SK-N-SH treated with all-trans-retinoic acid at 6 μM for 48 hours (cell line): ENCODE results near the gene CLBA1.

Experiments used
- ATAC-seq: fragments of 200-7000 bp; cut with Tn5 transposase; 3 replicates; pipeline ENCODE4 v1.9.1; 2020; ENCODE audit warnings: mild to moderate bottlenecking, moderate library complexity
- ARNTL ChIP-seq: fragments of 450-650 bp; formaldehyde crosslinking; IDR thresholded peaks from 2 replicates; pipeline ENCODE4 v1.5.0; 2020; ENCODE audit warnings: low read depth, mild to moderate bottlenecking, moderate library complexity, borderline replicate concordance
- BACH2 ChIP-seq: fragments of 250-450 bp; sonication (Bioruptor Pico); IDR thresholded peaks from 2 replicates; pipeline ENCODE4 v1.9.0; 2021; ENCODE audit warnings: mild to moderate bottlenecking, borderline replicate concordance
- CSDC2 ChIP-seq: fragments of 250-450 bp; sonication (Bioruptor Pico); IDR thresholded peaks from 2 replicates; pipeline ENCODE4 v1.5.0; 2020; ENCODE audit warnings: mild to moderate bottlenecking, moderate library complexity
- ISL1 ChIP-seq: fragments of 250-450 bp; sonication (Bioruptor Pico); IDR thresholded peaks from 2 replicates; pipeline ENCODE4 v2.1.2; 2022; ENCODE audit warnings: mild to moderate bottlenecking, moderate library complexity
- PPARA ChIP-seq: fragments of 250-450 bp; sonication (Bioruptor Pico); IDR thresholded peaks from 2 replicates; pipeline ENCODE4 v1.5.0; 2020; ENCODE audit warnings: mild to moderate bottlenecking, borderline replicate concordance
- RARB ChIP-seq: fragments of 250-450 bp; sonication (Bioruptor Pico); IDR thresholded peaks from 2 replicates; pipeline ENCODE4 v1.8.0; 2021; ENCODE audit warnings: mild to moderate bottlenecking, moderate library complexity
- ZC3H10 ChIP-seq: fragments of 250-450 bp; sonication (Bioruptor Pico); IDR thresholded peaks from 2 replicates; pipeline ENCODE4 v1.5.1; 2021; ENCODE audit warnings: mild to moderate bottlenecking, moderate library complexity
- ZFP30 ChIP-seq: fragments of 450-650 bp; formaldehyde crosslinking; IDR thresholded peaks from 2 replicates; pipeline ENCODE4 v1.5.0; 2022; ENCODE audit warnings: mild to moderate bottlenecking, moderate library complexity
- ZNF565 ChIP-seq: fragments of 450-650 bp; formaldehyde crosslinking; conservative IDR thresholded peaks from 2 replicates; pipeline ENCODE4 v1.5.0; 2020; ENCODE audit warnings: low read depth, mild to moderate bottlenecking, moderate library complexity
- ZNF70 ChIP-seq: fragments of 450-650 bp; formaldehyde crosslinking; IDR thresholded peaks from 2 replicates; pipeline ENCODE4 v1.5.0; 2020; ENCODE audit warnings: mild to moderate bottlenecking, moderate library complexity
- ZNF8 ChIP-seq: fragments of 450-650 bp; formaldehyde crosslinking; IDR thresholded peaks from 2 replicates; pipeline ENCODE4 v1.5.0; 2020; ENCODE audit warnings: mild to moderate bottlenecking, moderate library complexity
- TF ChIP-seq, protein P1 (sequence below): fragments of 250-450 bp; sonication (Bioruptor Pico); IDR thresholded peaks from 2 replicates; pipeline ENCODE4 v1.8.0; 2021; ENCODE audit warnings: low read depth, mild to moderate bottlenecking, moderate library complexity, borderline replicate concordance
- TF ChIP-seq, protein P2 (sequence below): fragments of 250-450 bp; sonication (Bioruptor Pico); IDR thresholded peaks from 2 replicates; pipeline ENCODE4 v1.5.0; 2020; ENCODE audit warnings: mild to moderate bottlenecking, moderate library complexity
- TF ChIP-seq, protein P3 (sequence below): fragments of 250-450 bp; sonication (Bioruptor Pico); IDR thresholded peaks from 2 replicates; pipeline ENCODE4 v1.8.0; 2020; ENCODE audit warnings: mild to moderate bottlenecking, moderate library complexity, borderline replicate concordance
- TF ChIP-seq, protein P4 (sequence below): fragments of 250-450 bp; sonication (Bioruptor Pico); IDR thresholded peaks from 2 replicates; pipeline ENCODE4 v1.5.1; 2021; ENCODE audit warnings: mild to moderate bottlenecking, moderate library complexity
- TF ChIP-seq, protein P5 (sequence below): fragments of 250-450 bp; sonication (Bioruptor Pico); IDR thresholded peaks from 2 replicates; pipeline ENCODE4 v1.5.1; 2020; ENCODE audit warnings: low read depth, mild to moderate bottlenecking, moderate library complexity

CLBA1 gene

DNA sequence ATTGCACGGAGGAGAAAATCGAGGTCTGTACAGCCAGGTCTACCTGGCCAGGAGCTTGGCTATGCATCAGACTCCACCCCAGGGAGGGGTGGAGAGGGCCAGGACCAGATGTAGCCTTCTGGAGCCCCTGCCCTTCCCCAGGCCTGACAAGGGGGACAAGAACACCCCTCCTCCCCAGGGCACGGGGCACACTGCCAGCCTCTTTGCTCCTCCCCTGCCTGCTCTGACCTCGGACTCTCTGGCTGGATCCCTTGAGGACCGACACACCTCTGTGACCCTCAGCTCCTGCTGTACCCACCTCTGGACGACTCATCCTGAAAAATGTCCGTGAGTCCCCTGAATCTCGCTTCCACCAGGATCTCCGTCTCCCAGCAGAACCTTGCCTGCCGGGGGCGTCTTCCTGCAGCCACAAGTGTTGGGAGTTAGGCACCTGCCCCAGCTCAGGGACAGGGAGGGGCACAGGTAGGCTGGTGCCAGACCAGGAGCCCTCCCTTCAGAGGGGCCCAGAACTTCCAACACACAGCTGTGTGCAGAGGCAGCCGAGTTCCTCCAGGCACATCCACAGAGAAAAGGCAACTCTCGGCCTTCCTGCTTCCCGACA, 29.2 kb upstream of the CLBA1 start:
- TF ChIP-seq, protein P1, sequence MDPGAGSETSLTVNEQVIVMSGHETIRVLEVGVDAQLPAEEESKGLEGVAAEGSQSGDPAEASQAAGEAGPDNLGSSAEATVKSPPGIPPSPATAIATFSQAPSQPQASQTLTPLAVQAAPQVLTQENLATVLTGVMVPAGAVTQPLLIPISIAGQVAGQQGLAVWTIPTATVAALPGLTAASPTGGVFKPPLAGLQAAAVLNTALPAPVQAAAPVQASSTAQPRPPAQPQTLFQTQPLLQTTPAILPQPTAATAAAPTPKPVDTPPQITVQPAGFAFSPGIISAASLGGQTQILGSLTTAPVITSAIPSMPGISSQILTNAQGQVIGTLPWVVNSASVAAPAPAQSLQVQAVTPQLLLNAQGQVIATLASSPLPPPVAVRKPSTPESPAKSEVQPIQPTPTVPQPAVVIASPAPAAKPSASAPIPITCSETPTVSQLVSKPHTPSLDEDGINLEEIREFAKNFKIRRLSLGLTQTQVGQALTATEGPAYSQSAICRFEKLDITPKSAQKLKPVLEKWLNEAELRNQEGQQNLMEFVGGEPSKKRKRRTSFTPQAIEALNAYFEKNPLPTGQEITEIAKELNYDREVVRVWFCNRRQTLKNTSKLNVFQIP (CRISPR knock-in tag), result no peak
- TF ChIP-seq, protein P2, sequence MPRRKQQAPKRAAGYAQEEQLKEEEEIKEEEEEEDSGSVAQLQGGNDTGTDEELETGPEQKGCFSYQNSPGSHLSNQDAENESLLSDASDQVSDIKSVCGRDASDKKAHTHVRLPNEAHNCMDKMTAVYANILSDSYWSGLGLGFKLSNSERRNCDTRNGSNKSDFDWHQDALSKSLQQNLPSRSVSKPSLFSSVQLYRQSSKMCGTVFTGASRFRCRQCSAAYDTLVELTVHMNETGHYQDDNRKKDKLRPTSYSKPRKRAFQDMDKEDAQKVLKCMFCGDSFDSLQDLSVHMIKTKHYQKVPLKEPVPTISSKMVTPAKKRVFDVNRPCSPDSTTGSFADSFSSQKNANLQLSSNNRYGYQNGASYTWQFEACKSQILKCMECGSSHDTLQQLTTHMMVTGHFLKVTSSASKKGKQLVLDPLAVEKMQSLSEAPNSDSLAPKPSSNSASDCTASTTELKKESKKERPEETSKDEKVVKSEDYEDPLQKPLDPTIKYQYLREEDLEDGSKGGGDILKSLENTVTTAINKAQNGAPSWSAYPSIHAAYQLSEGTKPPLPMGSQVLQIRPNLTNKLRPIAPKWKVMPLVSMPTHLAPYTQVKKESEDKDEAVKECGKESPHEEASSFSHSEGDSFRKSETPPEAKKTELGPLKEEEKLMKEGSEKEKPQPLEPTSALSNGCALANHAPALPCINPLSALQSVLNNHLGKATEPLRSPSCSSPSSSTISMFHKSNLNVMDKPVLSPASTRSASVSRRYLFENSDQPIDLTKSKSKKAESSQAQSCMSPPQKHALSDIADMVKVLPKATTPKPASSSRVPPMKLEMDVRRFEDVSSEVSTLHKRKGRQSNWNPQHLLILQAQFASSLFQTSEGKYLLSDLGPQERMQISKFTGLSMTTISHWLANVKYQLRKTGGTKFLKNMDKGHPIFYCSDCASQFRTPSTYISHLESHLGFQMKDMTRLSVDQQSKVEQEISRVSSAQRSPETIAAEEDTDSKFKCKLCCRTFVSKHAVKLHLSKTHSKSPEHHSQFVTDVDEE (CRISPR knock-in tag), result no peak
- TF ChIP-seq ISL1 (CRISPR knock-in tag) (no peak), ARNTL (CRISPR knock-in tag) (no peak), PPARA (CRISPR knock-in tag) (no peak), ZNF565 (no peak), CSDC2 (CRISPR knock-in tag) (no peak), ZNF8 (no peak), BACH2 (CRISPR knock-in tag) (no peak), ZFP30 (no peak)
- TF ChIP-seq, protein P3, sequence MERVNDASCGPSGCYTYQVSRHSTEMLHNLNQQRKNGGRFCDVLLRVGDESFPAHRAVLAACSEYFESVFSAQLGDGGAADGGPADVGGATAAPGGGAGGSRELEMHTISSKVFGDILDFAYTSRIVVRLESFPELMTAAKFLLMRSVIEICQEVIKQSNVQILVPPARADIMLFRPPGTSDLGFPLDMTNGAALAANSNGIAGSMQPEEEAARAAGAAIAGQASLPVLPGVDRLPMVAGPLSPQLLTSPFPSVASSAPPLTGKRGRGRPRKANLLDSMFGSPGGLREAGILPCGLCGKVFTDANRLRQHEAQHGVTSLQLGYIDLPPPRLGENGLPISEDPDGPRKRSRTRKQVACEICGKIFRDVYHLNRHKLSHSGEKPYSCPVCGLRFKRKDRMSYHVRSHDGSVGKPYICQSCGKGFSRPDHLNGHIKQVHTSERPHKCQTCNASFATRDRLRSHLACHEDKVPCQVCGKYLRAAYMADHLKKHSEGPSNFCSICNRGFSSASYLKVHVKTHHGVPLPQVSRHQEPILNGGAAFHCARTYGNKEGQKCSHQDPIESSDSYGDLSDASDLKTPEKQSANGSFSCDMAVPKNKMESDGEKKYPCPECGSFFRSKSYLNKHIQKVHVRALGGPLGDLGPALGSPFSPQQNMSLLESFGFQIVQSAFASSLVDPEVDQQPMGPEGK, result no peak
- TF ChIP-seq, protein P4, sequence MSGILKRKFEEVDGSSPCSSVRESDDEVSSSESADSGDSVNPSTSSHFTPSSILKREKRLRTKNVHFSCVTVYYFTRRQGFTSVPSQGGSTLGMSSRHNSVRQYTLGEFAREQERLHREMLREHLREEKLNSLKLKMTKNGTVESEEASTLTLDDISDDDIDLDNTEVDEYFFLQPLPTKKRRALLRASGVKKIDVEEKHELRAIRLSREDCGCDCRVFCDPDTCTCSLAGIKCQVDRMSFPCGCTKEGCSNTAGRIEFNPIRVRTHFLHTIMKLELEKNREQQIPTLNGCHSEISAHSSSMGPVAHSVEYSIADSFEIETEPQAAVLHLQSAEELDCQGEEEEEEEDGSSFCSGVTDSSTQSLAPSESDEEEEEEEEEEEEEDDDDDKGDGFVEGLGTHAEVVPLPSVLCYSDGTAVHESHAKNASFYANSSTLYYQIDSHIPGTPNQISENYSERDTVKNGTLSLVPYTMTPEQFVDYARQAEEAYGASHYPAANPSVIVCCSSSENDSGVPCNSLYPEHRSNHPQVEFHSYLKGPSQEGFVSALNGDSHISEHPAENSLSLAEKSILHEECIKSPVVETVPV (CRISPR knock-in tag), result no peak
- TF ChIP-seq, protein P5, sequence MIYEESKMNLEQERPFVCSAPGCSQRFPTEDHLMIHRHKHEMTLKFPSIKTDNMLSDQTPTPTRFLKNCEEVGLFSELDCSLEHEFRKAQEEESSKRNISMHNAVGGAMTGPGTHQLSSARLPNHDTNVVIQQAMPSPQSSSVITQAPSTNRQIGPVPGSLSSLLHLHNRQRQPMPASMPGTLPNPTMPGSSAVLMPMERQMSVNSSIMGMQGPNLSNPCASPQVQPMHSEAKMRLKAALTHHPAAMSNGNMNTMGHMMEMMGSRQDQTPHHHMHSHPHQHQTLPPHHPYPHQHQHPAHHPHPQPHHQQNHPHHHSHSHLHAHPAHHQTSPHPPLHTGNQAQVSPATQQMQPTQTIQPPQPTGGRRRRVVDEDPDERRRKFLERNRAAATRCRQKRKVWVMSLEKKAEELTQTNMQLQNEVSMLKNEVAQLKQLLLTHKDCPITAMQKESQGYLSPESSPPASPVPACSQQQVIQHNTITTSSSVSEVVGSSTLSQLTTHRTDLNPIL (CRISPR knock-in tag), result no peak
- TF ChIP-seq, all 23 proteins: peak for 0
- ATAC-seq, result no peak

DNA sequence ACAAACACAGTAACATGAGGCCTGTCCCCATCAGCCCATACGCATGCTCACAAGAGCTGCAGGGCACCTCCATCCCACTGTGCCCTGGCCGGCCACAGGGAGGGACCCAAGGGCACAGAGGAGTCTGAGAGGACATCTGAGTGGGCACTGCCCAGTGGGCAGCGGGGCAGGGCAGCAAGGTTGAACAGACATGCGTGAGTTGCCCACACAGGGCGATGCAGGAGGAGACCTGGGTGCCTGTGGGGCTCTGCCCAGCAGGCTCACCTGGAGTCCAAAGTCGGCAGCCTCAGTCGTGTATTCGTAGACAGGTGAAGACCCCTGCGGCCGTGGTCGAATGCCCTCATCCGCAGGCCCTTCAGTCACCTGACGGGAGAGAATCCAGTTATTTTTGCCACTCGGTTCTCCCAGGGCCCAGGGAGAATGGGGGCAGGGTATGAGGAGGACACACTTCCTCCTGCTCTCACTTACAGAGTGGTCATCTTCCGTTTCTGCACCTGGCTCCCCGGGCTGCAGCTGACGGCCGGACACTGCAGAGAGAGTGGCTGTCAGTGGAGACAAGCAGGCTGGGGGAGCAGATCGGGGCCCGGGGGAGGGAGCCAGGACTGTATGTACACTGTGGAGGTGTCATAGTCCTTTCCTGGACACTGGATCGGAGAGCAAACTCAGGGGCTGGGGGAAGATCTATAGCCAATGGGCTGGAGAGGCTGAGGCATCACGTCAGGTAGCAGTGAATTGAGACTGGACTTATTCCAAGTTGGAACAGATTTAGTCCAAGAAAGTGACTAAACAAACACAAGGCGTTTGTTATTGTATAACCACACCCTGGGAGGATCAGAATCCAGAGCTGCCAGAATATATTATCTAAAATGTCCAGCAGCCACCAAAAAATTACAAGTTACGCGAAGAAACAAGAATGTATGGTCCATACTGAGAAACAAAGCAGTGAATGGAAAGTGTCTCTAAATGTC, 28.2 kb upstream of the CLBA1 start:
- no peak for ATAC-seq
- TF ChIP-seq ZNF70 (CRISPR knock-in tag) (no peak), BACH2 (CRISPR knock-in tag) (no peak), ARNTL (CRISPR knock-in tag) (no peak), RARB (CRISPR knock-in tag) (no peak), ZC3H10 (CRISPR knock-in tag) (no peak), ZNF565 (no peak), ZNF8 (no peak)
- TF ChIP-seq, protein P1 (CRISPR knock-in tag), result no peak
- TF ChIP-seq, protein P2 (CRISPR knock-in tag), result no peak
